Pancreas (tissue), 10 donors: ENCODE measurements around the gene WDR81. TPM values are rescaled to one million over a fixed set of nuclear protein-coding genes. Genes with fewer than 3 reads are reported as not detected.
"Not testable (repeated sequence)": the region's sequence is repeated elsewhere in the genome, so short reads cannot be mapped to it uniquely, and the experiment has no call there.

ENCODE experiments used
- ATAC-seq, 4 donors: fragments of 200-7000 bp; cut with Tn5 transposase; one replicate each; pipeline versions ENCODE4 v1.8.0 to v1.9.1; 2020; ENCODE audit warnings: mild to moderate bottlenecking in 4 of 4, moderate library complexity in 4 of 4
- DNase-seq, 6 donors: peaks; one replicate each; pipeline ENCODE4 v3.0.0-alpha.2; 2020
- FAIRE-seq: peaks from 2 replicates; lab custom pipeline; 2012; peaks lifted over from hg19 to GRCh38; lab: Jason Lieb, UNC
- H3K27ac ChIP-seq, 4 donors: fragments of 200-600 bp; sonication (generic); 1 replicate in 3 of 4; 2 replicates in 1 of 4; pipeline versions ENCODE4 v1.5.0 to v1.8.0; 2020
- H3K27me3 ChIP-seq, 4 donors: fragments of 200-600 bp; one replicate each; pipeline ENCODE4 v1.8.0; 2021
- H3K36me3 ChIP-seq, 3 donors: fragments of 200-600 bp; sonication (generic) in 1 of 3; one replicate each; pipeline versions ENCODE4 v1.5.0 to v1.8.0; 2020 to 2021
- H3K4me1 ChIP-seq, 3 donors: fragments of 200-600 bp; one replicate each; pipeline ENCODE4 v1.8.0; 2021
- H3K4me3 ChIP-seq, 4 donors: fragments of 200-600 bp; sonication (generic) in 2 of 4; one replicate each; pipeline versions ENCODE4 v1.5.0 to v1.8.0; 2020 to 2021
- H3K9me3 ChIP-seq, 4 donors: fragments of 200-600 bp; one replicate each; pipeline ENCODE4 v1.8.0; 2021
- WGBS, 2 donors: extraction: QIAGEN DNeasy Blood & Tissue Kit; methylation state at CpG; one replicate each; pipeline ENCODE4 v1.1.7; 2013; 5-methylcytosine and 5-hydroxymethylcytosine counted together
- intact Hi-C, 3 donors: fragments of 100-400 bp; cut with DNase I; formaldehyde crosslinking; loops; one replicate each; pipeline versions ENCODE4 v1.11.1 to v1.14.2; 2022
- polyA plus RNA-seq, 2 donors: library from polyadenylated mRNA; stranded (reverse); fragments of 200-250 nt; gene quantifications; one replicate each; pipeline ENCODE4 v1.2.3, GENCODE V29; 2013
- total RNA-seq, 6 donors: library from RNA; stranded (reverse); fragmentation: NEBNext Ultra II Directional in 4 of 6; extraction: Animal tissue kit (Norgen Biotek cat#: 25700) in 4 of 6; gene quantifications; one replicate each; pipeline versions ENCODE4 v1.2.1 to v1.2.4, GENCODE V29; 2021 to 2023
- TF ChIP-seq, protein P1 (sequence below), 4 donors: fragments of 200-600 bp; sonication (generic) in 3 of 4; IDR thresholded peaks; one replicate each; pipeline versions ENCODE4 v1.5.0 to v1.8.0; 2021; ENCODE audit warnings: antibody characterized with exemption in 4 of 4
- donor health status: healthy with polysubstance abuse.
- donor health status: DM: no; HTN: no; CAD: no; lungs with moderate emphysema.
- donor health status: DM: no; HTN: no; CAD: no.
- donor health status: control.
- donor health status: control.
- donor health status: Bipolar disorder and iron deficiency.
- donor health status: DM: yes; HTN: yes; CAD: no.
- donor health status: DM: no; HTN: no; CAD: no.
- donor health status: DM: no; HTN: no; CAD: no.
- donor health status: DM: yes; HTN: yes; CAD: no.

WDR81 gene
- total and polyA plus RNA-seq, 8 donors, result 5.7 to 24.4 (median 9.4) TPM

DNA sequence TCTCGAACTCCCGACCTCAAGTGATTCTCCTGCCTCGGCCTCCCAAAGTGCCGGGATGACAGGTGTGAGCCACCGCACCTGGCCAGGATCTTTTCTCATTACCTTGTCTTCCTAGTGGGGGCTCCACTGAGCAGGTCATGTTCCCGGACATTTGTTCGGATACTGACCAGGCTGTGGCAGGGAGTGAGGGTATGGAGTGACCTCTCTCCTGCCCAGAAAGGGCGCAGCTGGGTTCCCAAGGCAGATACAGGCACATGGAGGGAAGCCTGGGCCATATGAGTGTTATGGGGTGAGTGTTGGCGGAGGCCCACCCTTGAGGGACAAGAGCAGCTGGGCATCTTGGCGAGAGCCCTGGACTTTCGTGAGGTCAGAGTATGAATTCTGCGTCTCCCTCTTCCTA, 42.9 kb downstream of the WDR81 start:
- Histone ChIP-seq H3K4me1 (no peaks in the 10 kb centered on the region), H3K9me3 (no peaks in the 10 kb centered on the region), H3K4me3 (no peak overlapping the region), H3K36me3 (no peaks in the 10 kb centered on the region), H3K27me3 (no peaks in the 10 kb centered on the region), H3K27ac (no peak overlapping the region)
- intact Hi-C loops, result no loop called here
- ATAC-seq, result no peak
- no peak for DNase-seq
- TF ChIP-seq, protein P1, sequence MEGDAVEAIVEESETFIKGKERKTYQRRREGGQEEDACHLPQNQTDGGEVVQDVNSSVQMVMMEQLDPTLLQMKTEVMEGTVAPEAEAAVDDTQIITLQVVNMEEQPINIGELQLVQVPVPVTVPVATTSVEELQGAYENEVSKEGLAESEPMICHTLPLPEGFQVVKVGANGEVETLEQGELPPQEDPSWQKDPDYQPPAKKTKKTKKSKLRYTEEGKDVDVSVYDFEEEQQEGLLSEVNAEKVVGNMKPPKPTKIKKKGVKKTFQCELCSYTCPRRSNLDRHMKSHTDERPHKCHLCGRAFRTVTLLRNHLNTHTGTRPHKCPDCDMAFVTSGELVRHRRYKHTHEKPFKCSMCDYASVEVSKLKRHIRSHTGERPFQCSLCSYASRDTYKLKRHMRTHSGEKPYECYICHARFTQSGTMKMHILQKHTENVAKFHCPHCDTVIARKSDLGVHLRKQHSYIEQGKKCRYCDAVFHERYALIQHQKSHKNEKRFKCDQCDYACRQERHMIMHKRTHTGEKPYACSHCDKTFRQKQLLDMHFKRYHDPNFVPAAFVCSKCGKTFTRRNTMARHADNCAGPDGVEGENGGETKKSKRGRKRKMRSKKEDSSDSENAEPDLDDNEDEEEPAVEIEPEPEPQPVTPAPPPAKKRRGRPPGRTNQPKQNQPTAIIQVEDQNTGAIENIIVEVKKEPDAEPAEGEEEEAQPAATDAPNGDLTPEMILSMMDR (IDR thresholded peaks at IDR 0.05), result no peak
- FAIRE-seq, result no peak
- 86 to 91% methylated on average over 12 of the region's 12 CpGs for WGBS, 2 donors

DNA sequence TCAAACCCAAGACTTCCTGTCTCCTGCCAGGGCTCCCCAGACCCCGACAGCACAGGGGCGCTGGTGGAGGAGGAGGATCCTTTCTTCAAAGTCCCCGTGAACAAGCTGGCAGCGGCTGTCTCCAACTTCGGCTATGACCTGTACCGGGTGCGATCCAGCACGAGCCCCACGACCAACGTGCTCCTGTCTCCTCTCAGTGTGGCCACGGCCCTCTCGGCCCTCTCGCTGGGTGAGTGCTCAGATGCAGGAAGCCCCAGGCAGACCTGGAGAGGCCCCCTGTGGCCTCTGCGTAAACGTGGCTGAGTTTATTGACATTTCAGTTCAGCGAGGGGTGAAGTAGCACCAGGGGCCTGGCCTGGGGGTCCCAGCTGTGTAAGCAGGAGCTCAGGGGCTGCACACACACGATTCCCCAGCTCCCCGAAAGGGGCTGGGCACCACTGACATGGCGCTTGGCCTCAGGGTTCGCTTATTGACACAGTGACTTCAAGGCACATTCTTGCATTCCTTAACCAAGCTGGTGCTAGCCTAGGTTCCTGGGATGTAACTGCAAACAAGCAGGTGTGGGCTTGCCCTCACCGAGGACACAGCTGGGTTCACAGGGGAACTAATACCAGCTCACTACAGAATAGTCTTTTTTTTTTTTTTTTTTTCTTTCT, 45.4 kb downstream of the WDR81 start:
- no peak overlapping the region for H3K27ac ChIP-seq
- no peaks in the 10 kb centered on the region for H3K36me3 ChIP-seq
- ATAC-seq (peak; percentile 38 to 67 (median 50)), DNase-seq (peak in 1 of 6 donors; percentile 58), FAIRE-seq (no peak)
- WGBS, 2 donors, result 47 to 58% methylated on average over 21 of the region's 21 CpGs
- no peaks in the 10 kb centered on the region for H3K9me3 ChIP-seq
- no peaks in the 10 kb centered on the region for H3K27me3 ChIP-seq
- intact Hi-C loops, result loop anchor here in 1 of 3 donors (10.0 kb wide), 1 partner anchor 45 kb away; the partner anchor contains the start of gene WDR81
- no peak overlapping the region for H3K4me3 ChIP-seq
- no peaks in the 10 kb centered on the region for H3K4me1 ChIP-seq
- TF ChIP-seq, protein P1 (IDR thresholded peaks at IDR 0.05), result no peak

DNA sequence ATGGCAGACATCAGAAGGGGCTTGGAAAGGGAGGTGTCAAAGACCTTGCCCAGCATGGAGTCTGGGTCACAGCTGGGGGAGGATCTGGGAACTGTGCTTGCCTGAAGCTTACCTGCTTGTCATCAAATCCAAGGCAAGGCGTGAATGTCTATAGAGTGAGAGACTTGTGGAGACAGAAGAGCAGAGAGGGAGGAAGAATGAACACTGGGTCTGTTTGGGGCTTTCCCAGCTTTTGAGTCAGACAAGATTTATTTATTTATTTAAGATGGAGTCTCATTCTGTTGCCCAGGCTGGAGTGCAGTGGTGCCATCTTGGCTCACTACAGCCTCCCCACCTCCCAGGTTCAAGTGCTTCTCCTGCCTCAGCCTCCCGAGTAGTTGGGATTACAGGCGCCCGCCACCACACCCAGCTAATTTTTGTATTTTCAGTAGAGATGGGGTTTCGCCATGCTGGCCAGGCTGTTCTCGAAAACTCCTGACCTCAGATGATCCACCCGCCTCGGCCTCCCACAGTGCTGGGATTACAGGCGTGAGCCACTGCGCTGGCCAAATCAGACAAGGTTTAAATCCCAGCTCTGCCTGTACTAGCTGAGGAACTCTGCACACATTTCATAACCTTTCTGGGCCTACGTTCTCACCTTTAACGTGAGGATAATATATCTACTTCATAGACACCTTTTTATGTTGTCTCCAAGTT, 48.6 kb downstream of the WDR81 start:
- not testable (repeated sequence) for H3K27ac ChIP-seq, H3K27me3 ChIP-seq, H3K36me3 ChIP-seq, FAIRE-seq, H3K4me1 ChIP-seq, H3K9me3 ChIP-seq, H3K4me3 ChIP-seq, DNase-seq
- WGBS, 2 donors, result 80 to 81% methylated on average over 12 of the region's 12 CpGs
- intact Hi-C loops, result loop anchor here in 1 of 3 donors (10.0 kb wide), 1 partner anchor 48 kb away; the partner anchor contains the start of gene WDR81
- peak in 2 of 4 donors; percentile 7 to 27 for ATAC-seq

DNA sequence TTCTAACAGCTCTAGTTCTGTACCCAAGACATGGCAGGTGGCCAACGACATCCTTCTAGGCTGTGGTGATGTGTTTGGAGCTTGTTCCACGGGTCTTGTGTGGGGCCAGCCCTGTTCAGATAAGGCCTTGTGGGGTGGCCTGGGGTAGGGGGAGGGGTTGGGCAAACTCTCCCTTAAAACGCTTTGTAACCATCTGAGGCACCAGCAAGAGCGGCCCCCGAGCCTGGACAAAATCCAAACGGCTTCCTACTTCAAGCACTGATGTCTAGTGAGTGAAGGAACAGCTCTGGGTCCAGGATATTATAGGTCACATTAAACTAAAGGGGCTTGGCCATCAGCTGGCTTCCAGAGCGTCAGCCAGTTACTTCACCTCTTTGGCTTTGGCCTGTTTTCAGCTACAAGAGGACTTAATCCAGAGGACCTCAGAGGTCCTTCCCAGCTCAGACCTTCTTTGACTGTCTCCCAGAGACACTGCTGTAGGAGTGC, 49.2 kb downstream of the WDR81 start:
- WGBS, 2 donors, result 50 to 64% methylated on average over 7 of the region's 7 CpGs
- no peaks in the 10 kb centered on the region for H3K4me1 ChIP-seq
- FAIRE-seq, result no peak
- no peaks in the 10 kb centered on the region for H3K27me3 ChIP-seq
- peaks cover 0 to 9% (median 0%) of the 10 kb centered on the region in 3 donors for H3K36me3 ChIP-seq
- intact Hi-C loops, result loop anchor here in 1 of 3 donors (10.0 kb wide), 1 partner anchor 49 kb away; the partner anchor contains the start of gene WDR81
- no peak overlapping the region for H3K4me3 ChIP-seq
- ATAC-seq, result peak in 1 of 4 donors; percentile 26
- no peak overlapping the region for H3K27ac ChIP-seq
- TF ChIP-seq, protein P1 (IDR thresholded peaks at IDR 0.05), result no peak
- DNase-seq, result no peak
- H3K9me3 ChIP-seq, result no peaks in the 10 kb centered on the region

DNA sequence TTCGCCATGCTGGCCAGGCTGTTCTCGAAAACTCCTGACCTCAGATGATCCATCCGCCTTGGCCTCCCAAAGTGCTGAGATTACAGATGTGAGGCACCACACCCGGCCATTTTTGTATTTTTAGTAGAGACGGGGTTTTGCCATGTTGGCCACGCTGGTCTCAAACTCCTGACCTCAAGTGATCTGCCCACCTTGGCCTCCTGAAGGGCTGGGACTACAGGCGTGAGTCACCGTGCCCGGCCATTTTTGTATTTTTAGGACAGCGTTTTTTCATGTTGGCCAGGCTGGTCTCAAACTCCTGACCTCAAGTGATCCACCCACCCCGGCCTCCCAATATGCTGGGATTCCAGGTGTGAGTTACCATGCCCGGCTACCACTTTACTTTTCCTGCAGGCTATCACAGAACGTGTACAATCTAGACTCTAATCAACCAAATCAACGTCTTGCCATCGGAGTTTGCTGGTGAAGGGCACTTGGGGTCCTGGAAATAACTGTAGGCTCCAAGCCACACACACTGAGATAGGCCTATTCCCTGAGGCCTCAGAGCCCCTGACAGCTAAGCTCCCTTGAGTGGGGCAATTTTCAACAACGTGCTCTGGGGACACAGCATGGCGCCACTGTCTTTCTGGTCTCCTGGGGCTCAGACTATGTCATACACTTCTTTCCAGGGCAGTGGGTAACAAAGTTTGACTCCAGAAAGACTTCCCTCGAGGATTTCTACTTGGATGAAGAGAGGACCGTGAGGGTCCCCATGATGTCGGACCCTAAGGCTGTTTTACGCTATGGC, 50.1 kb downstream of the WDR81 start:
- Histone ChIP-seq H3K27ac (no peak overlapping the region), H3K27me3 (no peaks in the 10 kb centered on the region), H3K4me1 (no peaks in the 10 kb centered on the region), H3K9me3 (no peaks in the 10 kb centered on the region), H3K36me3 (peaks cover 0 to 9% (median 0%) of the 10 kb centered on the region in 3 donors), H3K4me3 (no peak overlapping the region)
- FAIRE-seq (no peak), ATAC-seq (no peak), DNase-seq (no peak)
- TF ChIP-seq, protein P1 (IDR thresholded peaks at IDR 0.05), result no peak
- intact Hi-C loops, result loop anchor here in 1 of 3 donors (10.0 kb wide), 1 partner anchor 50 kb away; the partner anchor contains the start of gene WDR81
- WGBS, 2 donors, result 90 to 92% methylated on average over 21 of the region's 21 CpGs
